CD4-positive, alpha-beta T cell treated with Interleukin-15 for 1 hour (primary cell): ENCODE measurements around the gene RNASEH2B.

Source experiments
- DNase-seq: peaks from one replicate; pipeline ENCODE4 v3.0.0-alpha.2; 2020

RNASEH2B gene

DNA sequence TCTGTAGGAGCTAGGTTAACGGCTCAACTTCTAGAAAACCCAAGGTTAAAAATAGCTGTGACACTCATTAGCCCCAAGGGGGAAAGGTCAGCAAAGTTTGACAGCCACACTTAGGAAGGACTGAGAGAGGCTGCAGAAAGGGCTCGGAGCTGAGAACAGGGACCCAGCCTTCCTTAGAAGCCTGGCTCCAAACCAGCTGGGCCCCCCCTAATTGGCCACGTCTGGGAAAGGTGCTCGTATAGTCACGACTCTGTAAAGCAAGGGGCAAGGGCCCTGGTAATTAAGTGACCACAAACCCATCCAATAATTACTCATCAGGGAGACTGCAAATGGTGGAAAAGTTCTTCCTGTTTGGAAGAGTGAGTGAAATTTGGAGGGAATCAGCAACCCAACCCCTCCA, 90.5 kb downstream of the RNASEH2B start:
- no peak for DNase-seq

DNA sequence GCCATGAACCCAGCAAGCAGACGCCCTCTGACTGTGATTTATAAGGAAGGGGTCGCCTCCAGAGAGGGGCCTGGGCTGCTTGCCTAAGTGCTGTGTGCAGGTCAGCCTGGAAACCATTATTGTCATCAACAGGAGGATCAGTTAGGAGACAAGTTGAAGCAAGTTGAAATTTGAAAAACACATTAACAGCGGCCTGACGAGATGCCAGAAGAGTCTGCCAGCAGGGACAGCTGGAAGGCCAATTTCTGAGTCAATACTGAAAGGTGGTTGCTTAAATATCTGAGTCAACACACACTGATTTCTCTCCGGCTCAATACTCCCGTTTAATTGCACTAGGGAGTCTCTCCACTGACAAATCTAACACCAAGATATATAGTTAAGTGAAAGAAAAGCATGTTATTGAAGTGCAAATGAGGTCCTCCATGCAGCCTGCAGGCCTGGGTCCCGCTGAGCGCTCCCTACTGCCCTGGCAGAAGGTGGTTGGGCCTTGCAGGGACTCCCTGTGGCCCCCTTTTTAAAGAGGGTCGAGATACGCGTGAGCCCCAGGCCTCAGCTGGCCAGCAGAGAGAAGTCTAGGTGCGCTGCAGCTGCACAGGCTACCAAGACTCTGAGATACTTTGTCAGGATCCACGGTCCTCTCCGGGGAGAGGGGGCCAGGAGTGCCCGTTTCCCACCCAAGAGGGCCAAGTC, 91.1 kb downstream of the RNASEH2B start:
- DNase-seq: no peak

DNA sequence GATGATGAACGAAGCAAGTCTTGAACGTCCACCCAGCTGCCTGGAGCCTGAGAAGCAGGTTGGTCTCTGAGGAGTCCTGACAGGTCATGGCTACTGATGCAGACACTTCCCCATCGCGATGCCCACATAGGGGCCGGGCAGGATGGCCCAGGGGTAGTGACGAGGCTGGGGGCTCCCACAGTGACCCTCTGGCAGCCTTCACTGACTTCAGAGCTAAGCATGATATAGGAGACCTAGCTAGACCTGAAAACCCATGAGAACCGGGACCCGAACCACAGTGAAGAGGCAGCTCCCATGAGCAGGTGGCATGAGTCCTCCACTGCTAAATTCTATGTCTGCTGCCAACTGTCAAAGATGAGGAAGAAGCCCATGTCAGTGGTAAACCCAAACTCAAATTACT, 91.7 kb downstream of the RNASEH2B start:
- DNase-seq: no peak

DNA sequence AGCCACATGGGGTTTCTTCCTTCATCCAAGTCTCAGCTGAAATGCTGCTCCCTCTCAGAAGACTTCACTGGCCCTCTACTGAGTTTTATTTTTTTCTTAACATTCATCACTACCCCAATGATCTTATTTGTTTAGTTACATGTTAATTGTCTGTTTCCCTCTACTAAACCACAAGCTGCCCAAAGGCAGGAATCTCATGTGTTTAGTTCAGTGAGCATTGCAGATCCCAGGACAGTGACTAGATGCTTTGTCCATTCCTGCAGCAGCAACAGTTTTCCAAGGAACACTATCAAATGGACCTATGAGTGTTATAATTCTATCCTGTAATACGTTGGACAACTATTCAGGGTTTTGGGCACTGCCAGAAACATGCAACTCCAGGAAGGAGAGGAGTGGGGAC, 93.1 kb downstream of the RNASEH2B start:
- no peak for DNase-seq

DNA sequence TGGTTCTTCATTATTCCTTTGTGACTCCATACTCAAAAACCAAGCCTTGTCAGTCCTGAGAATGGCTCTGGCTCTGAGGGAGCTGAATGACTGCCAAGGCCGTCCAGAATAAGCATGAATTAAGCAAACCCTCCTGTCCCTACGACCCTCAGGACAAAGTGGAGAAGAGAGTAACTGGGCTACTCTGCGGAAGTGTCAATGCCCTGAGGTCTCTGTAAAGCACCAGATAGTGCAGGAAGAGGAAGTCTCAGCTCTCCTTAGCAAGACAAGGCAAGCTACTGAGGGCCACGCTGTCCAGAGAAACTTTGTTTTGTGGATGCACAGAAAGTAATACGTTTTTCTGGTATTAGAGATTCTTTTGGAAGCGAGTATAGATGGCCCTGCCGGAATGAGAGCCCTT, 94.1 kb downstream of the RNASEH2B start:
- no peak for DNase-seq

DNA sequence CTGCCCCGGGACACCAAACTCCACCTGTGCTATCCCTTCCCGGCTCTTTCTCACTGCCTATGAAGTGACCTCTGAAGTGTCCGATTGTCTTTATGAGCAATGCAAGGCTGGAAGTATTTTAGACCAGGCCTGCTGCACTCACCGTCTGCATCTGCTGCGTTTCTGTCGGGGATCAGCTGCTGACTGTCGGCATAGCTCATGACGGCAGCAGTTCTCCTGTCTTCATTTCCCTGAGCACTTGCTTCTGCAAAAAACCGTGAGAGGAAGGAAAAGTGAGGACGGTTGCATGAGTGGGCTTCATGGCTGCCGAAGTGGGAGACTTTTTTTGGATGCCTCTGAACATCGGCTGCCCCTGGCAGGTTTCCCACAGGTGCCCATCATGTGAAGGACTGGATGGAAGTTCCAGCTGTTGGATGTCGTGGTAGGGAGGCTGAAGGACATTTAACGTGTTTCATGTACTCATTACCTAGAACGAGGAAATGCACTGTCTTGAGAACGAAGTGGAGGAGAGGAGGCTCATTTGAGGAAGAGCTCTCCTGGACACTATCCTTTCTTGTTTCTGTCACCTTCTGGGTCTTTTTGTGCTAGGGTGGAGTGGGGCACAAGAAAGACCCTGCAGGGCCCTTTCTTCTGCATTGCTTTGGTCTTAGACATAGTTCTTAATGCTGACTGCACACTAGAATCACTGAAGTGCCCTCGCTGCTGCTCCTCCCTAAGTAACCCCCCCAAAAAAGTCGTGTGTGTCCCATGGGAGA, 94.7 kb downstream of the RNASEH2B start:
- DNase-seq: no peak

DNA sequence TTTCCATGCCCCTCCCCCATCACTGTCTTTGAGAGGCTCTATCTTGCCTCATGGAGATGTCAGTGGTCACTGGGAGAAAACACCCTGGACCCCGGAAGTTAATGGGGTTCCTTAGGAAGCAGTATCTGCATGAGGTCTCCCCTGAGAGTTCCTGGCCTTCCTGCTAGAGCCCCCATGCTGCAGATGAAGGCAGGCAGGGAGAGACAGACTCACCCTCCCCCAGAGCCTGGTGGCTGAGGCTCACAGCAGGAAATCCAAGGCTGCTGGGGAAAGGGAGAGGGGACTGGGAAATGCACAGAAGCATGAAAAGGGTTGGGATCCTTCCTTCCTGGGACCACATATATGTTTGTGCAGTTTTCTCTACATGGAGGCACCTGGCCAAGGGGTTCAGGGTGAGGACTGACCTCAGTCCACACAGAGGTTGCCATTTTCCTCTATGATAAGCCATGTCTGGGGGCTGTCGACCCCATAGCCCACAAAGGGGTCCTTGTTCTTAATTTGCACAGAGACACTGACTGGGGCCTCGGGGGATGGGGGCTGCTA, 95.4 kb downstream of the RNASEH2B start:
- DNase-seq: no peak

DNA sequence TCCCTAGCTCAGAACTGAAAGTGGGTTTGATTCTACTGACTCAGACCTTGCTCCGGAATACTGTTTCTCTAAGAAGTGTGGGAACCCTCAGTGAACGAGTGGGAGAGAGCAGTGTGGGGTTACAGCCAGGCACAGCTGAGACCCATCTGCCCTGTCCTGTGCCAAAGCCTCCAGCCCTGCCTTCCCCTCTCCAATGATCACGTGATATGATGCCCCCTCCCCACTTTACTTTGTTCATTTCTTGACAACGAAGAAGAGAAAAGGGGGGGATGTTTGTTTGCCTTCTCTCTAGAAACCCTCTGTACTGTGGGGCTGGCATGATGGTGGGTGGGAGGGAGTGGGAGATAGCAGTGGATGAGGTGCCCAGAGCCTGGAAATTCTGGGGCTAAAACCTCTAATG, 96.0 kb downstream of the RNASEH2B start:
- no peak for DNase-seq
